Keratinocyte (primary cell): ENCODE results near the gene FCRL3. TPM values are rescaled to one million over a fixed set of nuclear protein-coding genes. Genes with fewer than 3 reads are reported as not detected.

Experiments used
- DNase-seq: peaks from one replicate; pipeline ENCODE4 v3.0.0-alpha.2; 2011; ENCODE audit warnings: low read depth, missing footprints, low spot score
- FAIRE-seq: peaks from 2 replicates; lab custom pipeline; 2011; peaks lifted over from hg19 to GRCh38; lab: Jason Lieb, UNC
- H2AFZ ChIP-seq: 2 replicates; pipeline ENCODE4 v1.6.0; 2012; ENCODE audit warnings: low read length, control low read depth, inconsistent platforms; ENCODE audit not compliant: control insufficient read depth
- H3K27ac ChIP-seq: 2 replicates; pipeline ENCODE4 v1.5.1; 2011; ENCODE audit warnings: low read length; ENCODE audit not compliant: control insufficient read depth, insufficient read depth
- H3K27me3 ChIP-seq: 3 replicates; pipeline ENCODE4 v1.6.0; 2011; ENCODE audit warnings: low read length; ENCODE audit not compliant: control insufficient read depth, insufficient read depth; ENCODE audit errors: extremely low read depth
- H3K36me3 ChIP-seq, 2 experiments: 2 replicates in 1 of 2; 3 replicates in 1 of 2; pipeline ENCODE4 v1.5.1; 2011; ENCODE audit warnings: low read length in 2 of 2, mild to moderate bottlenecking in 1 of 2; ENCODE audit not compliant: control insufficient read depth in 2 of 2, insufficient read depth in 2 of 2; ENCODE audit errors: extremely low read depth in 1 of 2
- H3K4me1 ChIP-seq: 3 replicates; pipeline ENCODE4 v1.5.1; 2011; ENCODE audit warnings: low read length; ENCODE audit not compliant: control insufficient read depth, insufficient read depth; ENCODE audit errors: extremely low read depth
- H3K4me2 ChIP-seq: 3 replicates; pipeline ENCODE4 v1.6.0; 2011; ENCODE audit warnings: low read depth, low read length; ENCODE audit not compliant: control insufficient read depth, insufficient read depth; ENCODE audit errors: extremely low read depth
- H3K4me3 ChIP-seq, 3 experiments: fragments of 200-600 bp in 1 of 3; sonication (generic) in 1 of 3; 2 replicates in 2 of 3; 3 replicates in 1 of 3; pipeline ENCODE4 v1.5.1; 2011 to 2016; ENCODE audit warnings: low read length in 3 of 3, mild to moderate bottlenecking in 3 of 3, control low read depth in 2 of 3, inconsistent platforms in 1 of 3, low read depth in 1 of 3, mixed read lengths in 1 of 3, mixed run types in 1 of 3, moderate library complexity in 1 of 3; ENCODE audit not compliant: control insufficient read depth in 2 of 3, insufficient read depth in 2 of 3; ENCODE audit errors: extremely low read depth in 1 of 3
- H3K79me2 ChIP-seq: 2 replicates; pipeline ENCODE4 v1.6.0; 2012; ENCODE audit warnings: low read length; ENCODE audit not compliant: control insufficient read depth, insufficient read depth
- H3K9ac ChIP-seq: 3 replicates; pipeline ENCODE4 v1.6.0; 2011; ENCODE audit warnings: low read length; ENCODE audit not compliant: control insufficient read depth, insufficient read depth; ENCODE audit errors: extremely low read depth
- H3K9me1 ChIP-seq: 3 replicates; pipeline ENCODE4 v1.6.0; 2011; ENCODE audit warnings: low read length; ENCODE audit not compliant: control insufficient read depth, insufficient read depth; ENCODE audit errors: extremely low read depth
- H3K9me3 ChIP-seq: 2 replicates; pipeline ENCODE4 v1.5.1; 2012; ENCODE audit warnings: low read depth, low read length; ENCODE audit not compliant: control insufficient read depth
- H4K20me1 ChIP-seq: 3 replicates; pipeline ENCODE4 v1.6.0; 2011; ENCODE audit warnings: low read length; ENCODE audit not compliant: control insufficient read depth, insufficient read depth; ENCODE audit errors: extremely low read depth
- EZH2 ChIP-seq: IDR thresholded peaks from one replicate; pipeline ENCODE4 v1.6.1; 2012; ENCODE audit warnings: inconsistent platforms, mild to moderate bottlenecking, low read length, moderate library complexity
- dilution Hi-C: fragments of 300-500 bp; cut with MboI; formaldehyde crosslinking; loops from one replicate; pipeline ENCODE4 v1.7.0; 2020; ENCODE audit warnings: low sequenced_read_pairs; ENCODE audit not compliant: extremely low pct_ligation_motif_present
- polyA plus RNA-seq, 5 experiments: library from polyadenylated mRNA; depleted of rRNA in 3 of 5; stranded (reverse) in 3 of 5; stranded (forward) in 1 of 5; unstranded in 1 of 5; fragments of >200 nt; gene quantifications; 1 replicate in 1 of 5; 2 replicates in 3 of 5; 3 replicates in 1 of 5; pipeline versions ENCODE4 v1.2.1 to v1.2.3, GENCODE V29; 2011 to 2012; ENCODE audit warnings: missing spikeins in 2 of 5, low read depth in 1 of 5, low replicate concordance in 1 of 5
- TF ChIP-seq, protein P1 (sequence below), 3 experiments: IDR thresholded peaks in 1 of 3; conservative IDR thresholded peaks in 1 of 3; optimal IDR thresholded peaks in 1 of 3; 2 replicates in 2 of 3; 3 replicates in 1 of 3; pipeline versions ENCODE3 to v1.5.1; 2011; ENCODE audit warnings: low read length in 3 of 3, mild to moderate bottlenecking in 3 of 3, moderate library complexity in 2 of 3, control low read depth in 1 of 3, inconsistent platforms in 1 of 3; ENCODE audit not compliant: insufficient read depth in 2 of 3; ENCODE audit errors: extremely low read depth in 1 of 3

FCRL3 gene
- polyA plus RNA-seq, 1 donor (not counting 4 experiments of a cell fraction or from before 2014, with no cell fraction given) = not detected

DNA sequence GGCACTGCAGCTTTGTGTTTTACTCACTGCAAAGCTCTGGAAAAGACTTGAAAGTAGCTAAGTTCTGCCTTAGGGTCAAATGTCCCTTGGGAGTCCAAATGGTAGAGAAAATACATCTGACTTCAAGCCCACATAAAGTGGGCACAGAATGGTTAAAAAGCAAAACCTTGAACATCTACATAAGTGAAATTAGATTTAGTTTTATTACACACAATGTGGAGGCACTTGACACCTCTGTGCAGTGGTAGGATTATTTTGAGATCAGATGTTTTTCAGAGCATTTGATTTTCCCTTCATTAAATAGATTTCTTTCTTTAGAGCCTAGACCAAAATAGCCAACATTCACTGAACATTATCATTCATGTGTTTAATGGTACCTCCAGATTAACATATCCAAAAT, 11.2 kb upstream of the FCRL3 start:
- no peak overlapping the region for H3K27ac ChIP-seq
- no peak overlapping the region for H3K9ac ChIP-seq
- H3K27me3 ChIP-seq = no peaks in the 10 kb centered on the region
- no peak for DNase-seq
- H4K20me1 ChIP-seq = no peaks in the 10 kb centered on the region
- no peak for FAIRE-seq
- H2AFZ ChIP-seq = no peak overlapping the region
- no peak overlapping the region for H3K4me2 ChIP-seq
- no peak overlapping the region for H3K4me3 ChIP-seq
- no peaks in the 10 kb centered on the region for H3K4me1 ChIP-seq
- TF ChIP-seq, protein P1, sequence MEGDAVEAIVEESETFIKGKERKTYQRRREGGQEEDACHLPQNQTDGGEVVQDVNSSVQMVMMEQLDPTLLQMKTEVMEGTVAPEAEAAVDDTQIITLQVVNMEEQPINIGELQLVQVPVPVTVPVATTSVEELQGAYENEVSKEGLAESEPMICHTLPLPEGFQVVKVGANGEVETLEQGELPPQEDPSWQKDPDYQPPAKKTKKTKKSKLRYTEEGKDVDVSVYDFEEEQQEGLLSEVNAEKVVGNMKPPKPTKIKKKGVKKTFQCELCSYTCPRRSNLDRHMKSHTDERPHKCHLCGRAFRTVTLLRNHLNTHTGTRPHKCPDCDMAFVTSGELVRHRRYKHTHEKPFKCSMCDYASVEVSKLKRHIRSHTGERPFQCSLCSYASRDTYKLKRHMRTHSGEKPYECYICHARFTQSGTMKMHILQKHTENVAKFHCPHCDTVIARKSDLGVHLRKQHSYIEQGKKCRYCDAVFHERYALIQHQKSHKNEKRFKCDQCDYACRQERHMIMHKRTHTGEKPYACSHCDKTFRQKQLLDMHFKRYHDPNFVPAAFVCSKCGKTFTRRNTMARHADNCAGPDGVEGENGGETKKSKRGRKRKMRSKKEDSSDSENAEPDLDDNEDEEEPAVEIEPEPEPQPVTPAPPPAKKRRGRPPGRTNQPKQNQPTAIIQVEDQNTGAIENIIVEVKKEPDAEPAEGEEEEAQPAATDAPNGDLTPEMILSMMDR (optimal IDR thresholded peaks at IDR 0.05 in 1 of 3, IDR thresholded peaks at IDR 0.05 in 1 of 3, conservative IDR thresholded peaks at IDR 0.05 in 1 of 3; ENCODE audit: extremely low read depth in 1 of 3, insufficient read depth in 2 of 3, low read length in 3 of 3) = no peak
- TF ChIP-seq EZH2 = no peak
- dilution Hi-C loops = no loop called here
- no peaks in the 10 kb centered on the region for H3K79me2 ChIP-seq
- H3K9me1 ChIP-seq = no peaks in the 10 kb centered on the region
- H3K9me3 ChIP-seq = no peaks in the 10 kb centered on the region
- no peaks in the 10 kb centered on the region for H3K36me3 ChIP-seq

DNA sequence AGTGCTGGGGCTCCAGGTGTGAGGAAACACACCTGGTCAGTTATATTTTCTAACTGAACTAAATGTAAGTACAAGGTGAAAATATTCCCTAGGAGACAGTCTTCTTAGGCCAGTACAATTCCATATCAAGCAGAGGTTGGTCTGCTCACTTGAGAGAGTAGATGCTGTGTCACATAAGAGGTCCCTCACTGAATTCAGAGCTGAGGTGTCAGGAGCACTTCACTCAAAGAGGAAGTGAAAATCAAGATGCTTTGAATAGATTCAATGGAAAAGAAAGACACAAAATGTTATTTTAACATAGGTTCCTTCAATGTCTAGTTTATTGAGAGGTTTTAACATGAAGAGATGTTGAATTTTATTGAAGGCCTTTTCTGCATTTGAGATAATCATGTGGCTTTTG, 4.3 kb upstream of the FCRL3 start:
- TF ChIP-seq, protein P1 (optimal IDR thresholded peaks at IDR 0.05 in 1 of 3, IDR thresholded peaks at IDR 0.05 in 1 of 3, conservative IDR thresholded peaks at IDR 0.05 in 1 of 3; ENCODE audit: extremely low read depth in 1 of 3, insufficient read depth in 2 of 3, low read length in 3 of 3) = no peak
- no peak for TF ChIP-seq EZH2
- H4K20me1 ChIP-seq = no peaks in the 10 kb centered on the region
- no peak overlapping the region for H2AFZ ChIP-seq

More for the DNA sequence above, 4.3 kb upstream of the FCRL3 start:
- Histone ChIP-seq H3K4me2 (no peak overlapping the region), H3K27ac (no peak overlapping the region), H3K9ac (no peak overlapping the region), H3K9me1 (no peaks in the 10 kb centered on the region), H3K4me1 (no peaks in the 10 kb centered on the region), H3K36me3 (no peaks in the 10 kb centered on the region), H3K4me3 (no peak overlapping the region), H3K27me3 (no peaks in the 10 kb centered on the region), H3K9me3 (no peaks in the 10 kb centered on the region), H3K79me2 (no peaks in the 10 kb centered on the region)
- dilution Hi-C loops = no loop called here
- FAIRE-seq = no peak
- DNase-seq = no peak
